HL-60 (cell line): ENCODE data around the gene HS3ST5.

Experiments
- POLR2AphosphoS5 ChIP-seq: IDR thresholded peaks from 2 replicates; pipeline ENCODE4 v1.6.1; 2012; ENCODE audit warnings: low read depth
- TF ChIP-seq, protein P1 (sequence below): IDR thresholded peaks from one replicate; pipeline ENCODE4 v1.5.1; 2011; ENCODE audit warnings: low read length, control low read depth, inconsistent platforms; ENCODE audit not compliant: insufficient read depth
- TF ChIP-seq, protein P2 (sequence below): IDR thresholded peaks from 2 replicates; pipeline ENCODE4 v1.6.1; 2012; ENCODE audit warnings: low read depth; ENCODE audit not compliant: insufficient replicate concordance

DNA sequence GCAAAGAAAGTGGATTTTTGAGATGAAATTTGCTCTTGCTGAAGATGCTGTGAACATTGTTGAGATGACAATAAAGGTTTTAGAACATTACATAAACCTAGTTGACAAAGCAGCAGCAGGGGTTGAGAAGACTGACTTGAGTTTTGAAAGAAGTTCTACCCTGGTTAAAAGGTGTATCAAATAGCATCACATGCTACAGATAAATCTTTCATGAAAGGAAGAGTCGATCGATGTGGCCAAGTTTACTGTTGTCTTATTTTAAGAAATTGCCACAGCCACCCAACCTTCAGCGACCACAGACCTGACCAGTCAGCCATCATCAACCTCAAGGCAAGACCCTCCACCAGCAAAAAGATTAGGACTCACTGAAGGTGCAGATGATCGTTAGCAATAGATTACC is 155.3 kb downstream of the HS3ST5 start:
- TF ChIP-seq, protein P1, sequence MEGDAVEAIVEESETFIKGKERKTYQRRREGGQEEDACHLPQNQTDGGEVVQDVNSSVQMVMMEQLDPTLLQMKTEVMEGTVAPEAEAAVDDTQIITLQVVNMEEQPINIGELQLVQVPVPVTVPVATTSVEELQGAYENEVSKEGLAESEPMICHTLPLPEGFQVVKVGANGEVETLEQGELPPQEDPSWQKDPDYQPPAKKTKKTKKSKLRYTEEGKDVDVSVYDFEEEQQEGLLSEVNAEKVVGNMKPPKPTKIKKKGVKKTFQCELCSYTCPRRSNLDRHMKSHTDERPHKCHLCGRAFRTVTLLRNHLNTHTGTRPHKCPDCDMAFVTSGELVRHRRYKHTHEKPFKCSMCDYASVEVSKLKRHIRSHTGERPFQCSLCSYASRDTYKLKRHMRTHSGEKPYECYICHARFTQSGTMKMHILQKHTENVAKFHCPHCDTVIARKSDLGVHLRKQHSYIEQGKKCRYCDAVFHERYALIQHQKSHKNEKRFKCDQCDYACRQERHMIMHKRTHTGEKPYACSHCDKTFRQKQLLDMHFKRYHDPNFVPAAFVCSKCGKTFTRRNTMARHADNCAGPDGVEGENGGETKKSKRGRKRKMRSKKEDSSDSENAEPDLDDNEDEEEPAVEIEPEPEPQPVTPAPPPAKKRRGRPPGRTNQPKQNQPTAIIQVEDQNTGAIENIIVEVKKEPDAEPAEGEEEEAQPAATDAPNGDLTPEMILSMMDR = no peak
- TF ChIP-seq, protein P2, sequence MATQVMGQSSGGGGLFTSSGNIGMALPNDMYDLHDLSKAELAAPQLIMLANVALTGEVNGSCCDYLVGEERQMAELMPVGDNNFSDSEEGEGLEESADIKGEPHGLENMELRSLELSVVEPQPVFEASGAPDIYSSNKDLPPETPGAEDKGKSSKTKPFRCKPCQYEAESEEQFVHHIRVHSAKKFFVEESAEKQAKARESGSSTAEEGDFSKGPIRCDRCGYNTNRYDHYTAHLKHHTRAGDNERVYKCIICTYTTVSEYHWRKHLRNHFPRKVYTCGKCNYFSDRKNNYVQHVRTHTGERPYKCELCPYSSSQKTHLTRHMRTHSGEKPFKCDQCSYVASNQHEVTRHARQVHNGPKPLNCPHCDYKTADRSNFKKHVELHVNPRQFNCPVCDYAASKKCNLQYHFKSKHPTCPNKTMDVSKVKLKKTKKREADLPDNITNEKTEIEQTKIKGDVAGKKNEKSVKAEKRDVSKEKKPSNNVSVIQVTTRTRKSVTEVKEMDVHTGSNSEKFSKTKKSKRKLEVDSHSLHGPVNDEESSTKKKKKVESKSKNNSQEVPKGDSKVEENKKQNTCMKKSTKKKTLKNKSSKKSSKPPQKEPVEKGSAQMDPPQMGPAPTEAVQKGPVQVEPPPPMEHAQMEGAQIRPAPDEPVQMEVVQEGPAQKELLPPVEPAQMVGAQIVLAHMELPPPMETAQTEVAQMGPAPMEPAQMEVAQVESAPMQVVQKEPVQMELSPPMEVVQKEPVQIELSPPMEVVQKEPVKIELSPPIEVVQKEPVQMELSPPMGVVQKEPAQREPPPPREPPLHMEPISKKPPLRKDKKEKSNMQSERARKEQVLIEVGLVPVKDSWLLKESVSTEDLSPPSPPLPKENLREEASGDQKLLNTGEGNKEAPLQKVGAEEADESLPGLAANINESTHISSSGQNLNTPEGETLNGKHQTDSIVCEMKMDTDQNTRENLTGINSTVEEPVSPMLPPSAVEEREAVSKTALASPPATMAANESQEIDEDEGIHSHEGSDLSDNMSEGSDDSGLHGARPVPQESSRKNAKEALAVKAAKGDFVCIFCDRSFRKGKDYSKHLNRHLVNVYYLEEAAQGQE = no peak
- TF ChIP-seq POLR2AphosphoS5 = no peak
